NCI-H2029 treated with DMSO at 0.1 percent for 48 hours (cell line): ENCODE data around the gene TLK2.
"Not testable (repeated sequence)": the region's sequence is repeated elsewhere in the genome, so short reads cannot be mapped to it uniquely, and the experiment has no call there.

Experiments used
- DNase-seq: peaks from one replicate; lab custom pipeline; 2025; lab: John Stamatoyannopoulos, UW

TLK2 gene

DNA sequence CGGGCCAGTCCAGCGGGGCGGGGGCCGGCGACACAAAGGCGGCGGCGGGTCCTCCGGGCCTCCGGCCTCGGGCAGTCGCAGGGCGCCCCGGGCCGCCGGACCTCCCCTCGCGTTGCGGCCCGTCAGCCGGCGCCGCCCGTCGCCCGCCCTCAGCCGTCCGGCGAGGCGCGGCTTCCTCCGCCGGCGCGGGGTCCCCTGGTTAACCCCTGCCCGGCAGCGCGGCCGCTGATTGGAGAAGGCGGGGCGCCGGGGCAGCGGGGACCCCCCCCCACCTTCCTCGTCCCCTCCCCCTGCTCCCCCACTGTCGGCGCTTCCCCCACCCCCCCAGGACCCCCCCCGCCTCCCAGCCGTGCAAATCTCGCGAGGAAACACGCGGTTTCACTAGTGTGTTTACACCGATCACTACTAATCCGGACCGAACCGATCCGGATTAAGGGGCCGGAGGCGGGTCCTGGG lies at the start of gene TLK2:
TSS of gene TLK2 (plus strand) at position 402 of the 456 bp plus-strand sequence. CDS start 2,301 bp downstream, outside the sequence.
- DNase-seq: no peak

DNA sequence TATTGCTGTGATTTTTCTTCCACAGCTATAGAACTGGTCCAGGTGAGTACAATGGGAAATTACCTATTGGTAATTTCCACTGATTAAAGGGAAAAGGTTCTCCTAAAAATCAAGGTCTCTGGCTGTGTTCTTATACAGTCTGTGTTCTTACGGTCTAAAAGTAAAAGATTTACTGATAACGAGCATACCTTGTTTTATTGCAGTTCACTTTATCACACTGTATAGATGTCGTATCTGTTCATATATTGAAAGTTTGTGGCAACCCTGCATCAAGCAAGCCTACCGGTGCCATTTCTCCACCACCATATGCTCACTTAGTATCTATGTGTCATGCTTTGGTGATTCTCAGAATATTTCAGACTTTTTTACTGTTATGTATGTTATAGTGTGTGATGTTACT lies 43.4 kb upstream of the TLK2 start:
- DNase-seq: not testable (repeated sequence)

DNA sequence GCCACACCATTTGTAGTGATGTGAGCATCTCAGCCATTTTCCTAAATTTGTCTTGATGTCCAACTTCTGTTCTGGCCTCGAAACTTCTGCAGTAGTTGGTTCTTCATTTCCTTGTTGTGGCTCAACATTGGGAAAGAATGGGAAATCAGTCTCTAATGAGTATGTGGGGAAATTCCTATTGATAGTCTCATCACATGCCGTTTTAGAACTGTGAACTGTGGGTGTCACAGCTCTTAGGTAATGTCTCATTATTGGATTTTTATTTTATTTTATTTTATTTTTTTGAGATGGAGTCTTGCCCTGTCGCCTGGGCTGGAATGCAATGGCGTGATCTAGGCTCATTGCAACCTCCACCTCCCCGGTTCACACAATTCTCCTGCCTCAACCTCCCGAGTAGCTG lies 37.4 kb upstream of the TLK2 start:
- not testable (repeated sequence) for DNase-seq

DNA sequence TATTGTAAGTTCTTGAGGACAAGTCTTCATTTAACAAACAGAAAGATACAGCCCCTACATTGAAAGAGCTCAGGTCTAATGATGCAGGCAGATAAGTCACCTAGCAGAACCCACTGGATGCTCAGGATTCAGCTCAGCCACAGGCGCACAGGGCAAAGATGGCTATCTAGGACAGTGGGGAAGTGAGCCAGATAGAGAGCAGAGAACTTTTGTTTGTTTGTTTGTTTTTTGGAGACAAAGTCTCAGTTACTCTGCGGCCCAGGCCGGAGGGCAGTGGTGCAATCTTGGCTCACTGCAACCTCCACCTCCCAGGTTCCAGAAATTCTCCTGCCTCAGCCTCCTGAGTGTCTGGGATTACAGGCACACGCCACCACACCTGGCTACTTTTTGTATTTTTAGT lies 34.6 kb upstream of the TLK2 start:
- DNase-seq: no peak

DNA sequence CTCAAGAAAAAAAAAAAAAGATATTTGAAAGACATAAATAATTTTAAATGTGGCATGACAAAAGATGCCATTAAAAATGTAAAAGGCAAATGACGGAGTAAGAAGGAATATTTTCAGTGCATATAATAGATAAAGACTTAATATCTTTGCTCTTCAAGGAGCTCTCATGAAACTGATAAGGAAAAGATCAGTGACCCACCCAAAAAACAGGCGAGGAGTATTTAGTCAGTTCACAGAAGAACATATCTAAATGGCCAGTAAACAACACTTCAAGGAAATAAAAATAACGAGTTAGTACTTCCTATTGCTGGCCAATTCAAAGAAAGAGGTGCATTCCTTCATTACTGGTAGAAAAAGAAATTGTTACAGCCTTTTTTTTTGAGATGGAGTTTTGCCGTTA lies 32.8 kb upstream of the TLK2 start:
- not testable (repeated sequence) for DNase-seq

DNA sequence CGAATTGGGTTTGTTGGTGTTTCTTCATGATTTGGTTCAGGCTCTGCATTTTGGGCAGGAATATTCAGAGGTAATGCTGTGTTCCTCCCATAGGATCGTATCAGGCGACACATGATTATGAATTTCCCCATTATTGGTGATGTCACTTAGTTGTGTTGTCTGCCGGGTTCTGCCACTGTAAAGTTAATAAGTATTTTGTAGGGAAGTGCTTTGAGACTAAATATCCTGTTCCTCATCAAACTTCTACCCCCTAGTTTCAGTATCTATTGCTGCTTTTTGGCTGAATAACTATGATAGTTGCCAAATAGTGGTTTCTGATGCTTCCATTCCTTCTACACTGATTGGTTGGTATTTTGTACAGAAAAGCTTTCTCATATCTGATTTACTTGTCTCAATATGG lies 26.4 kb upstream of the TLK2 start:
- not testable (repeated sequence) for DNase-seq

DNA sequence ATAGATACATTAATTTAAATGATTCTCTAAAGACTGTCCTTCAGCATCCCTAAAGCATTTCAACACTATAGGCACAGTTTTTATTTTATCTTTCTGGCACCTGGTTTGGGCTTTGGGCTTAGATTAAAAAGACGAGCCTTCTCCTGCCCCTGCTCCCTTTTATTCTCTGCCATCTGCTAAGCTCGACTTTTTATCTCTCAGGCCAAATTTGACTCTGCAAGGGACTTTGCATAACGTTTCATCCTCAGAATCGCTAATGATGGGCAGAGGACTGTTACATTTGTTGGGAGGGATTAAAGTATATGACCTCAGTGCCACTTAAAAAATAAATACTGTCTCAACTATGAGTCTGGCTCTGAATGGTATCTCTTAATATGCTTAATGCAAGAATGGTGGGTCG lies 25.6 kb upstream of the TLK2 start:
- DNase-seq: not testable (repeated sequence)

DNA sequence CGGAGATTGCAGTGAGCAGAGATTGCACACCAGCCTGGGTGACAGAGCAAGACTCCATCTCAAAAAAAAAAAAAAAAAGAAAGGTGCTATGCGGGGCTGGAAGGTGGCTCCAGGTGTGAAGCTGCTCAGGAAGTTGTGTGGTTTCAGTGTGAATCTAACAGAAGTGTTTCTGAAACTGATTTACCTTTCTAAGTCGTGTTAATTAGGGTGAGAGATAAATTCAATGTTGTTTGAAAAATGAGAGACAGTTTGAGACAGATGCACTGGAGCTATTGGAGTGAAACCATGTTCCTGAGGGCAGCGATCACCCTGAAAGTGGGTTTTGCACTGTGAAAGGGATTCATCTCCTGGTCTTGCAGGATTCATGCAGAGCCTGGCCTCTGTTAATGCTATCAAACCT lies 25.0 kb upstream of the TLK2 start:
- DNase-seq: not testable (repeated sequence)

DNA sequence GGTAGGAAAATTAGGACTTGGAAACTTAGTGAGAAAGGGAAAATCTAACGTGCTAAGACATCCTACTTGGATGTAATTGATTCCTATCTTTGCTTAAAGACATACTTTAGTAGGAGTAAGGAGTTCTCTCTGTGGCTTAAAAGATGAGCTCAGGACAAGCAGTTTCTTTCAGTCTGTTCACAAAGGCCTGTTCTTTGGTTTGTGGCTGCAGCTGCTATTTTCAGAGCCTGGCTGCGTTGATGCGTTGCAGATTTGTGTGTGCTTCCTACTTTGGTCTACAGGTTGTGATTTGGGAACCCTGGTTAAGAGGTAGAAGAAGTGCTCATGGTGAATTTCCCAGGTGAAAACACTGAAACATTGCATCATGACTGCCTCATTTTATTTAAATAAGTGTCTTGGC lies 24.5 kb upstream of the TLK2 start:
- not testable (repeated sequence) for DNase-seq

DNA sequence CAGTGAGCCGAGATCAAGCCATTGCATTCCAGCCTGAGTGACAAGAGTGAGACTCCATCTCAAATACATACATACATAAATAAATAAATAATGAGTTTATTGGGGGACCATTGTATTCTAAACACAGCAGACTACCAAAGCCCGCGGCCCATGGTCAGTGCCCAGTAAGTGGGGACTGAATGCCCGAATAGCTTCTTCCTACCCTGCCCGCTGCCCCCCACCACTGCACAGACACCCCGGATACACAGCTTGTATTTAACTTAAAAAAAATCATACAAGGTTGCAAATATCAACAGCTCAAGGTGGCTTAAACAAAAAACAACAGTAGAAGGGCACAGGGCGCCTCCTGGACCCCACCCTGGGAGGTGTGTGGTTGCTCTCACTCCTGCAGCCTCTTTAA lies 22.6 kb upstream of the TLK2 start:
- no peak for DNase-seq

DNA sequence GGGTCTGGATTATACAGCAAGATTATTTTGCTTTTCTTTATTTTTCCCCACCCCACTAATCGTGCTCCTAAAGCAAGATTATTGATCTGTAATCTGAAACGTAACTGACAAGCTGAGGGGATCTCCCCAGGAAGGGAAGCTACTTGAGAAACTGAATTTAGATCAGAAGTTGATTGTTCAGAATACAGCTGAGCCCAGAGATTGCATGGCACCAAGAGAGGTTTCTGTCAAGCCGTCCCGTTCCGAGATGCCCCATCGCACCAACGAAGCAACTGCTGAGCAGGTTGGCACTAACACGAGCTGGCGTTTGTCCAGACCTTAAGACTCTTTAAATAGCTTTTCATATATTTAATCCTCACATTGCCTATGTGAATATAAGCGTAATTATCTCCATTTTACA lies 20.1 kb upstream of the TLK2 start:
- DNase-seq: not testable (repeated sequence)

DNA sequence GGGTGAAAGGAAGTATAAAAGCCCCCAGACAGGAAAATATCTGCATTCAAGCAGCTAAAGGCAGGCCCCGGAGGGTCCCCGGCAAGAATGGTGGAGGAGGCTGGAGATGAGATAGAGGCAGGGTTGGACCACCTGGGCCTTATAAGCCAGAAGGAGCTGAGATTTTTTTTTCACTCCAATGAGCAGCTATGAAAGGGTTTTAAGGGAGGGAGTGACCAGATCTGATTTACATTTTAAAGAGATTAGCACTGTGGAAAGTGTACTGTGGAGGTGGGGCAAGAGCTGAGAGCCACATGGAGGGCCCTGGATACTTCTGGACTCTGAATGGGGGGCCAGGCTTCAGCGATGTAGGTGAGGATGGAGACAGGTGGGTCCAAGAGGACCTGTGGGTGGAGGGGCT lies 14.2 kb upstream of the TLK2 start:
- not testable (repeated sequence) for DNase-seq

DNA sequence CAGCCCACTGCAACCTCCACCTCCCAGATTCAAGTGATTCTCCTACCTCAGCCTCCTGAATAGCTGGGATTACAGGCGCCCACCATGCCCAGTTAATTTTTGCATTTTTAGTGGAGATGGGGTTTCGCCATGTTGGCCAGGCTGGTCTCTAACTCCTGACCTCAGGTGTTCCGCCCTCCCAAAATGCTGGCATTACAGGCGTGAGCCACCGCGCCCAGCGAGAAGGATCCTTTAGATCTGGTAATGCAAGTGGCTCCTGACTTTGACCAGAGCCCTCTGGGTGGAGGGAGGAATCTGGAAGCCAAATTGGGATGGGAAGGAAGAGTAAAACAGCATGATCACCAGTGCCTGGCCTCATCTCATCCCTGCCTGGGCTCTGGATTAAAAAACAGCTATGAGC lies 13.4 kb upstream of the TLK2 start:
- not testable (repeated sequence) for DNase-seq

DNA sequence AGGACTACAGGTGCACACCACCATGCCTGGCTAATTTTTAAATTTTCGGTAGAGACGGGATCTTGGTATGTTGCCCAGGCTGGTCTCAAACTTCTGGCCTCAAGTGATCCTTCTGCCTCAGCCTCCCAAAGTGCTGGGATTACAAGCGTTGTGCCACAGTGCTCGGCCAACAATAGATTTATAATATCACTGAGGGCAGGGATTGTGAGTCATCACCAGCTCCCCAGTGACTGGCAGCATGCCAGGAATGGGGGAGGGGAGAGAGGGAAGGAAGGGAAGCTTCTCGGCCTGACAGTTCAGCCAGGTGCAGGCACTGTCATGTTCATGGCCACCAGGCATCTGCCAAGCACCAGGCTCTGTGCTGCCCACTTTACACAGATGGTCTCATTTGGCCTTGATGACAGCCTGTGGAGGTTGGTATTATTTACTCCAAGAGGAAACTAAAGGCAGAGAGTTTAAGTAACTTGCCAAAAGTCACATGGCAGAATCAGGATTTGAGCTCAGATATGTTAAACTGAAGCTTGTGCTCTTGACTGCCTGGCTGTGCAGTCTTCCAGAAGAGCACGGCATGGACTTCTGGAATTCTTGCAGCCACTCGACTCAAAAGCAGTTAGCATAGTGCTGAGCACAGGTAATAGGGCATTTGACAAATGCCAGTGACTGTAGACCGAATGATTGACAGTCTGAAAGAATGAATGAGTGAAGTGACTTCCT lies 7.8 kb upstream of the TLK2 start:
- peak; percentile 50 for DNase-seq

DNA sequence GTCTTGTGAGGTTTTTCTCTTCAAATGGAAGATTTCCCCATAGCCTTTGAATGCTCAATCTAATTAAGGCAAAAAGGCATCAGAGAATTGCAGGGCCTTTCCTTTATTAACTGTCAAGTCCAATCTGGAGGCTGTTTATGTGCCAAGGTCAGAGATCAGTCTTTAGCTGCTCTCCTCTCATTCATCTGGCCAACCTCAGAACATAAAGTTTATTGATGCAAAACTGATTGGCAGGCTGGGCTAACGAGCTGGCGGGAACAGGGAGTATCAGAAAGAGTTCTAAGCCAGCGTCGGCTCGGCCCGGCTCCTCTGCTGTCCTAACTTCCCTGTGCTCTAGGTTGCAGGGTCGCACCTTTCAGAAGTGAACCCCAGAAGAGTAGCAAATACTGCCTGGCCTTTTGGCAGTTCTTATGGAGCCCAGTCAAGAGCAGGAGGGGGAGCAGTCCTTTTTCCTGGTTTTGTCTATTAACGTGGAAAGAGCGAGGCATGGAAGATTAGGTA lies 7.2 kb upstream of the TLK2 start:
- DNase-seq: not testable (repeated sequence)

DNA sequence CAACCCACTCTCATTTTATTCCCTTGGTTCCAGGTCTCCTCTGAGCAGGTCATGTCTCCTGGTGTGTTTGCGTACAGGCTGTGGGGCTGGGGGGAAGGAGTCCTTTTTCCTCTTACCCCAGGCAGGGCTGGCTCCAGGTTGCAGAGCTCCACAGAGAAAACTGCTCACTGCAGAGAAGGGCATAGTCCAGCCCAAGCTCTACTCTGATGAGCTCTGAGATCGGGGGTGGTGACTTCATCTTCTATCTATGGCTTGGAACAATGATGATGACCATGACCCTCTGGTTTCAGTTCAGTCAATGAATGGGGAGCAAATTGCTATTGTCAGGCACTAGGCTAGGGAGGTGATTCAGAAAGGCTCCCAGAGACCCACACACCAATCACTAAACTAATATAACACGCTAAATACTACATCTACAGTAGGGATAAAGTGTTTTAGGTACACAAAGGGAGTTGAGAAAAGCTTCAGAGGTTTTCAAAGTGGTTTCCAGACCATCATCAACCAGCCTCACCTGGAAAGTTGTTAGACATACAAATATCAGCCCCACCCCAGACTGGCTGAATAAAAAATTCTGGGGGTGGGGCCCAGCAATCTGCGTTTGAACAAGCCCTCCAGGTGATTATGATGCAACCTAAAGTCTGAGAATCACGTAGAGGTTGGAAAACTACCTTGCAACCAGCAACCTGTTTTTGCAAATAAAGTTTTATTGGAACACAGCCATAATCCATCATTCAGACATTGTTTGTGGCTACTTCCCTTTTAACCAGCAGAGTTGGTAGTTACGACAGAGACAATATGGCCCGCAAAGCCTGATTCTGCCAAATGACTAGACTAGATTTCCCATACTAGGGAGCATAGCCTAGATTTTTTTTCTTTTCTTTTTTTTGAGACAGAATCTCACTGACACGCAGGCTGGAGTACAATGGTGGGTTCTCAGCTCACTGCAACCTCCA lies 5.3 kb upstream of the TLK2 start:
- DNase-seq: not testable (repeated sequence)

DNA sequence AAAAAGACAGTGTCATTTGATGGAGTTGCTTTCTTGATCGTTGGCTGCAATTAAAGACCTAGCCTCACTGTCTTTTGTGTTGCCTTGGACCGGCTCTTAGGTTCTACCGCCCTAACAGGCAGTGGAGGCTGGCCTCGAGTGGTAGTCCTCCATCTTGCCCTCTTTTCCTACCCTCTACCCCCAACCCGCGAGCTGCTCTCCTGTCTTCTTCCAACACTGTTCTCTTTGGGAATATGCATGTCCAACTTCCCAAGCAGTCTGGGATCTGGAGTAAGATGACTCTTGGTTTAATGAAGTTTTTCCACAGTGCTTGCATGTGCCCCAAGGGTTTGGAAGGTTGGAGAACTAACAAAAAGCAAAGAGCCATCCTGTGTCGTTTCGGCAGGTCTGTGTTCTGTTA lies 1.5 kb upstream of the TLK2 start:
- not testable (repeated sequence) for DNase-seq

DNA sequence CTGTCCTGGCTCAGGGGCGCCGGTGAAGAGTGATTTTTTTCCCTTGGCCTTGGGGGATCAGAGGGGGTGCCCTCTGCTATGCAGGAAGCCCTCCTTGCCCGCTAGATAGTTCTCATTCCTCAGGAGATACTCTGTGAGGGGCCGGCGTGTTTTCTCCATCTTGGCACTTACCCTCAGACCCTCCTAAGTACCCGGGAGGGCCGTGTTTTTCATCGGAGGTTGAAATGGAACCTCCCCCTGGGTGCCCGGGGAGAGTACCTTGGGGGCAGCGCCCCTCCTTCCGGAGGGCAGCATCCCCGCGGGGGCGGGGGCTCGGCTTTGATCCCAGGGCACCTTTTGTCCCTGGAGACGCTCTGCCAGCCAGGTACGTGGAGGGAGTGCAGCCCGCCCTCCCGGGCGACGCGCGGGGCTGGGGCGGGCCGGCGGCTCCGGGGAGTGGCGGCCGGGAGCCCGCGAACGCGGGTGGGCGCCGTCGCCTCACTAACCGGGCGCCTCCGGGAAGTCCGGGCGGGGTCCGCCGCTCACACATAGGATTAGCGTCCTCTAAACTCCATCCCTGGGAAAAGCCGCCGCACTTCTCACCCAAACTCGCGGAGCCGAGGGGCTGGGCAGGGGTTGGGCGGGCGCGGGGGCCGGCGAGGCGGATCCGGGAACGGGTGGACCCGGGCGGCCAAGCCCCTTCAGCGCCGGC lies 762 bp upstream of the TLK2 start:
- not testable (repeated sequence) for DNase-seq

DNA sequence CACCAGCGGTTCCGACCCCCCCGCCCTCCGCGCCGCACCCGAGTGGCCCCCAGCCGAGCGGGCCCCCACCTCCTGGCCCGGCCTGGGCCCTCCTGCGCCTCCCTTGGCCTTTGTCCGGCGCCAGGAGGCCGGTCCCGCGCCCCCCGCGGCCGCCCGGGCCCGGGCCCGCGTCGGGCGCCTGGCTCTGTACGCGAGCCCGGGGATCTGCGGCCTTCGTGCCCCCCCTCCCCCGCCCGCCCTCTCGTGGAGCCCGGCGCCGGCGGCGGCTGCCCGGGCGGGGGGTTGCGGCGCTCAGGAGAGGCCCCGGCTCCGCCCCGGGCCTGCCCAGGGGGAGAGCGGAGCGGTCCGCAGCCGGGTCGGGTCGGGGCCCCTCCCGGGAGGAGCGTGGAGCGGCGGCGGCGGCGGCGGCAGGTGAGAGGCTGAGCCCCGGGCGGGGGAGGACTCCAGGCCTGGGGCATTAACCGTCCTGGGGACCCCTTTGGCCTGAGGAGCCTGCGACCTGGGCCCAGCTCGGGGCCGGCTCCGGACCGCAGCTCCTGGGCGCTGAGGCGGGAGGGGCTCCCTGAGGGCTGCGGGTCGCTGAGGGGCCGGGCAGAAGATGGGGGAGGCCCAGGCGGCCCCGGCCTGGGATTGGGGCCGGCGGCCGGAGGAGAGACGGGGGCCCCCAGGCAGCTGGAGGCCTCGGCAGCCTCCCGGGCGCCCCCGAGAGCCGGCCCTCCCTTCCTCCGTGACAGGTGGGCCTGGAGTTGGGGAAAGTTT lies 434 bp downstream of the TLK2 start:
- DNase-seq: not testable (repeated sequence)

DNA sequence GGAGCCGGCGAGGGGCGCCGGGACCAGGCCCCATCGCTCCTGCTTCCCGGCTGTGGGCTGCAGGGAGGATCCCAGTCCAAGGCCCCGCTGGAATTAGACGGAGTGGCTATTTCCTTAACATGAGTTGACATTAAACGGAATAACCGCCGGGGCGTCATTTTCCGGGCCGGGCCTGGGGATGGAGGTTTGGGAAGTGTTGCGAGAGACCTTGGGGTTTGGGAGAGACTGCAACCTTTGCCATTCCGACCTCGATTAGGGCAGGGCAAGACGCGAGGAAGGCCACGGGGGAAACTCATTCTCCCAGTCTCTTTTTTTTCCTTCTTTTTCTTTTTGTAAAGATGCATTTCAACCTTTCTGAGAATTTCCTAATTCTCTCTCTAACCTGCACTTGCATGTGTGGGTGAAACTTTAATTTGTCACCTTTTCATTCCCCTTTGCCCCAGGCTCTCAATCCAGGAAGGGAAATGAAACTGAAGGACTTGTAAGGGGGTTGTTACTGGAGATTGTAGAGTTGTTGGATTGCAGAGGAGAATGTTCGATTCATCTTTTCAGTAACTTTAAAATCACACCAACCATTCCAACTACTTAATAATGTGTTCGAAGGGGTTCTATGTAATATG lies 1.1 kb downstream of the TLK2 start:
- DNase-seq: not testable (repeated sequence)

DNA sequence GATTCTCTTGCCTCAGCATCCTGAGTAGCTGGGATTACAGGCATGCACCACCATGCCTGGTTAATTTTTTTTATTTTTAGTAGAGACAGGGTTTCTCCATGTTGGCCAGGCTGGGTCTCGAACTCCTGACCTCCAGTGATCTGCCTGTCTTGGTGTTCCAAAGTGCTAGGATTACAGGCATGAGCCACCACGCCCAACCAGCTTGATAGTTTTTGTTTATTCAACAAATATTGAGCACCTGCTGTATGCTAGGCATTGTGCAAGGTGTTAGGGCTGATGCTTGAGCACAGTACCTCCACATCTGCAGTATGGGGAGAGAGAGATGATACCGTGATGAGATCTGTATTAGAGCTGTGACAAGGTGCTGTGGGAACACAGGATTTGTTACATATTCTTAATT lies 3.9 kb downstream of the TLK2 start:
- not testable (repeated sequence) for DNase-seq
